Glomerular visceral epithelial cell (primary cell): Measurements from ENCODE around the gene OLFML1.
"Not testable (repeated sequence)": the region's sequence is repeated elsewhere in the genome, so short reads cannot be mapped to it uniquely, and the experiment has no call there.

ENCODE experiments used
- DNase-seq: peaks from one replicate; pipeline ENCODE4 v3.0.0-alpha.2; 2016; ENCODE audit errors: extremely low spot score

OLFML1 gene

GRCh38 chr11:7512525-7513233 lies 27.4 kb downstream of the OLFML1 start:
- DNase-seq = no peak

- peak; percentile 8 for DNase-seq
Measured at GRCh38 chr11:7513234-7514098, 28.2 kb downstream of the OLFML1 start, which contains the start of gene PPFIBP2. Gene PPFIBP2 (plus strand): TSS chr11:7513999. CDS start chr11:7549476, 35,477 bp downstream.

- DNase-seq = no peak
Measured at GRCh38 chr11:7514099-7514591, 28.8 kb downstream of the OLFML1 start.

- DNase-seq = no peak
Measured at GRCh38 chr11:7515447-7515886, 30.2 kb downstream of the OLFML1 start.

- DNase-seq = no peak
Measured at GRCh38 chr11:7516475-7516874, 31.2 kb downstream of the OLFML1 start.

GRCh38 chr11:7517743-7518142 lies 32.4 kb downstream of the OLFML1 start:
- DNase-seq = not testable (repeated sequence)

GRCh38 chr11:7518811-7519562 lies 33.7 kb downstream of the OLFML1 start:
- no peak for DNase-seq

- no peak for DNase-seq
Measured at GRCh38 chr11:7520011-7520942, 35.0 kb downstream of the OLFML1 start.

- no peak for DNase-seq
Measured at GRCh38 chr11:7520981-7521487, 35.7 kb downstream of the OLFML1 start.

GRCh38 chr11:7522121-7522520 lies 36.8 kb downstream of the OLFML1 start:
- DNase-seq = no peak

GRCh38 chr11:7522546-7522945 lies 37.2 kb downstream of the OLFML1 start:
- DNase-seq = no peak

GRCh38 chr11:7523416-7524210 lies 38.3 kb downstream of the OLFML1 start:
- no peak for DNase-seq

GRCh38 chr11:7524462-7525235 lies 39.3 kb downstream of the OLFML1 start:
- no peak for DNase-seq

- no peak for DNase-seq
Measured at GRCh38 chr11:7525424-7525823, 40.1 kb downstream of the OLFML1 start.

GRCh38 chr11:7527029-7527428 lies 41.7 kb downstream of the OLFML1 start:
- DNase-seq = no peak

- DNase-seq = no peak
Measured at GRCh38 chr11:7528514-7529049, 43.3 kb downstream of the OLFML1 start.

- no peak for DNase-seq
Measured at GRCh38 chr11:7530013-7530640, 44.8 kb downstream of the OLFML1 start.

GRCh38 chr11:7531011-7531410 lies 45.7 kb downstream of the OLFML1 start:
- no peak for DNase-seq
